Activated CD4-positive, alpha-beta T cell treated with anti-CD3 and anti-CD28 coated beads for 4 hours (primary cell): ENCODE data around the gene CREB5.
"Not testable (repeated sequence)": the region's sequence is repeated elsewhere in the genome, so short reads cannot be mapped to it uniquely, and the experiment has no call there.

Experiments used
- DNase-seq, 2 donors: peaks; one replicate each; pipeline ENCODE4 v3.0.0-alpha.2; 2020

CREB5 gene

DNA sequence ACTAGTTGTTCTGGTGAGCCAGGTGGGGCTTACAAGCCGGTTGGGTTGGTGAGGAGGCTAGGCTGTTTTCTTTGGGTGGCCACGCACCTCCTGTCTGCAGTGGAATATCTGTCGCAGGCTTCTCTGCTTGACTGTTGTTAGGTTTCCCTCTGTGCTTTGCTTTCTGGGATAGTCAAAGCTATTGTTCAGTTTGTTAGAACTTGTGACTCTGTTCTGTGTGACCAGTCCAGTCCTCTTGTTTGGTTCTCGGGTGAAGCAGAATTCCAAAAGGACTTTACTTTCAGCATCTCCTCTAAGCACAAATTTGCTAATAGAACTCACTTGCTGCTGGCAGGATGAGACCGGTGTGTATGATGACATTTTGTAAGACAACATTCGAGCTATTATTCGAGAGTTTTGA, 105.3 kb downstream of the CREB5 start:
- DNase-seq, result no peak

DNA sequence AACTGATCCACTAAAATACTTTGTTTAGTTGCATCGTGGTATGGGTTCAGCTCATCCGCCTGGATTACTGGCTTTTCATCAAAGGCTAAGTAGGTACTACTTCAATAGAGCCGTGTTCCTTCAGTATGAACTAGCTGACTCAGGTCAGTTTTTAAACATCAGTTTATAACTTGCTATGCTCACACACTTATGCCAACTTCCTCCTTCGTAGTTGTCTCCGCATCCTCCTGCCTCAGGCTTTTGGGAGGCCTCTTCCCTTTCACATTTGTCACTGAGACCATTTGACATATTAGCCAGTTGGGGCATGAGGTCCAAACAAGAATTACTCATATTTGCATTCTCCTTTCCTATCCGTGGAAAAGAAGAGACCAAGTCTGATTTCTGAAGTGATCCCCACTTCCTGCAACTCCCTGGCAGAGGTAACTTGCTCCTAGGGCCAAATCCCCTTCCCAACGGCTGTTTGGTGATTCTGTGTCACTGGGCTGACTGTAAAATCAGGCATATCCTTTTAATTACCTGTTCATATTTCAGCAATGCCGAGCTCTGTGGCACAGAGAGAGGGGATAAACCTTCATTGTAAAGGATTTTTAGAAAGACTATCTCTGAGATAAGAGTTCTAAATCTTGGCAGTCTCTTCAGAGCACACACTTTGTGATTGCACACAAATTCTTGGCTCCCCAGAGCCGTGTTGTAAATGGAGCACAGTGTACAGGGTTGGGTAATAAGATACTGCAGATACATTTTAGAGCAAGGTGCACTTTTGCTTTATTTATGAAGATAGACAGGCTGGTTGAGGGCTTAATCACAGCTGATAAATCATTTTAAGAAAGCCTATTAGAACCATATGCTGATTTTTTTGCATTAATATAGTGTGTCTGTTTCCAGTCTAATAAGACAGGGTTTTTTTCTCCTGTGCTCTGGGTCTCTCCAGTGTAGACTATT, 108.0 kb downstream of the CREB5 start:
- DNase-seq, result no peak

DNA sequence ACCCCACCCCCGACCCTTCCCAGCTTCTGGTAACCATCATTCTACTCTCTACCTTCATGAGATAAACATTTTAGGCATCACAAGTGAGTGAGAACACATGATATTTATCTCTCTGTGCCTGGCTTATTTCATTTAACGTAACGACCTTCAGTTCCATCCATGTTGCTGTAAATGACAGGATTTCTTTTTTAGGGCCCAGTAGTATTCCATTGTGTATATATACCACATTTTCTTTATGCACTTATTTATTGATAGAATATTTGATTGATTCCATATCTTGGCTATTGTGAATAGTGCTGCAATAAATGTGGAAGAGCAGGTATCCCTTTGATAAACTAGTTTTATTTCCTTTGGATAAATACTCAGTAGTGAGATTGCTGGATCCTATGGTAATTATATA, 112.7 kb downstream of the CREB5 start:
- DNase-seq, result no peak

DNA sequence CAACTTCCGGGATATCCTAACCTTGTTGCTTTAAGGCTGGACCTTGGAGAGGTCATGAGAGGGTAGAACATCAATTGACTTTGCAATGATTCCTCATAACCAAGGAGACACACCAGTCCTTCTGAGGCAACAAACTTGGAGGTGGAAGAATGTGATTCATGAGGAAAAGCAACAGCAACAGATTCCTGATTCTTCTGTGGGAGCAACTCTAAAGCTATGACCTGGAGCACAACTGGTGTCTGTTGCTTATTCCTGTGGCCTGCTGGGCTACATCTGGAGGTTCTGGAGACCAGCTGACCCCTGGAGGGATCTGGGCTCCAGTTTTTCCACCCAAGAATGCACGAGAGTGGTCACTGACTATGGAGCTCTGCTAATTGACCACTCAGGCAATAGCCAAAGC, 116.6 kb downstream of the CREB5 start:
- no peak for DNase-seq

DNA sequence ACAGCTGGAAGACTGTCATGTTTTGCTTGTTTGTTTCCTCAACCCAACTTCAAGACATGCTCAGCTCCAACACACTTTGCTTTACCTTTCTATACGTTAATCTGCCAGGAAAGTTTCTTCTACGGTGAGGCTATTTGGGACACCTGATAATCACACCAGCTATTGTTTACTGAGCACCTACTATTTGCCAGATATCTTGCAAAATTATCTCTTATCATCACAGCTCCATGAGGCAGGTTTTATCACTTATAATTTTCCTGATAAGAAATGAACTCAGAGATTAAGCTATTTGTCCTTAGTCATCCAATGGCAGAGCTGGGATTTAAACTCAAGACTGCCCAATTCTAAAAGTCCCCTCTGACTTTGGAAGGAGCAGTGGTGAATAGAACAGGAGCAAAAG, 117.4 kb downstream of the CREB5 start:
- DNase-seq, result no peak

DNA sequence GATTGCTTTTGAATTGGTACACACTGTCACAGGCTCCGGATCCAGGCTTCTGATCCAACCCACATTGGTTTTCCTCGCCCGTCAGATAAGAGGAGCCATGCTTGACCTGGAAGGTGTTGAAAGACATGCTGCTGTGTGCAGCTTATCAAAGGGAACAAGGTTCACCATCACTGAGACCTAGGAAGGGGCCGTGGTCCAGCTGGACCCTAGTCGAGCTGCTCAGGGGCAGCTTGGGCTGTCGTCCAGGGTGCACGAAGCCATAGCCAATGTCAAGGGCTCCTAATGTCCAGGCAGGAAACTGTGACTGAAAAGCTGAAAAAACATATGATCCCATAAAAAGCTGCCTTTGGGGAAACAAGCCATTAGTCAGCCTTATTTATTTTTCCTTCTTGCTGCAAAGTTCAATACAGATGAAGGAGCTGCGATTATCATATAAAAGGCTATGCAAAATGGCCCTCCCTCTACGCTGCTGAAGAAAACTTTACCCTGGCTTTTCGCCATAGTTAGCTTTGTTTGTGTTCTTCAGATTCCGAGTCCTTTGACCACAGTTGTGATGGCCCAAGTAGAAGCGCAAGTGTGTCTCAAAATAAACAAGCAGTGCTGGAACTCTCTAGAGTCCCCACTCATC, 118.0 kb downstream of the CREB5 start:
- DNase-seq, result no peak

DNA sequence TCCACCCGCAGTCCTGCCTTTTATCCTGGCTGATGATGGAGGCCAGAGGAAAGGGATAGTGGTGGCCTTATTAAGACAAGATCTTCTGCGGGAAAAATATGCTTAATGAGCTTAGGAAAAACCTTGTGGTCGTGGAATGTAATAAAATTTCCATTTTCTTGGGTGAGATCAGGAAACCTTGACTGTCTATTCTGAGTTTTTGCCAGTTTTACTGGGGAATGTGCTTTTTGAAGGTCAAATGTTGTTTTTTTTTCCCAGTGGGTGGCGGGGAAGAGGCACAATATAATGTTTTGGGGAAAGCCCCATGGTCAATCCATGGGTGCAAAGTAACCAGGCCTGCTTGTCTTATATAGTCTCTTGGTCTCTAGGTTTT, 118.5 kb downstream of the CREB5 start:
- no peak for DNase-seq

DNA sequence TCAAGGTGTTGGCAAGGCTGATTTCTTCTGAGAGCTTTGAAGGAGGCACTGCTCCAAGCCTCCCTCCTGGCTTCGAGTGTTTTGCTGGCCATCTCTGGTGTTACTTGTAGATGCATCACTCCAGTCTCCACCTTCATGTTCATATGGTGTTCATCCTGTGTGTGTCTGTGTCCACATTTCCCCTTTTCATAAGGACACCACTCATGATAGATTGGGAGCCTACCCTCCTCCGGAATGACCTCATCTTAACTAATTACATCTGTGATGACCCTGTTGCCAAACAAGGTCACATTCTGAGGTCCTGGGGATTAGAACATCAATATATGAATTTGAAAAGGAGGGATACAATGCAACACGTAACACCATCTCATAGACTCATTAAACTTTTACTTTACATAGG, 119.0 kb downstream of the CREB5 start:
- no peak for DNase-seq

DNA sequence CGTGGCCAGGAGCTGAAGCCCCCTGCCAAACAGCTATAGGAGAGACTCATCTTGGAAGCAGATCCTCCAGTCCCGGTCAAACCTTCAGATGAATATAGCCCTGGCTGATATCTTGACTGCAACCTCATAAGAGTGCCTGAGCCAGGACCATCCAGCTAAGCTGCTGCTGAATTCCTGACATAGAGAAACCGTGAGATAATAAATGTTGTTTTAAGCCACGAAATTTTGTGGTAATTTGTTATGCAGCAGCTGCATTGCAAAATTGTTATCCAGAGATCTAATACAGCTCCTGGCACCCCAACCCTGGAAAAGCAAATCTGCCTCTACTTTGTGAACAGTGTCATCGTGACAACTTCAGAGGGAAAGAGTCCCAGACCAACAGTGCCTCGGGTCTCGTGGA, 119.9 kb downstream of the CREB5 start:
- DNase-seq, result no peak

DNA sequence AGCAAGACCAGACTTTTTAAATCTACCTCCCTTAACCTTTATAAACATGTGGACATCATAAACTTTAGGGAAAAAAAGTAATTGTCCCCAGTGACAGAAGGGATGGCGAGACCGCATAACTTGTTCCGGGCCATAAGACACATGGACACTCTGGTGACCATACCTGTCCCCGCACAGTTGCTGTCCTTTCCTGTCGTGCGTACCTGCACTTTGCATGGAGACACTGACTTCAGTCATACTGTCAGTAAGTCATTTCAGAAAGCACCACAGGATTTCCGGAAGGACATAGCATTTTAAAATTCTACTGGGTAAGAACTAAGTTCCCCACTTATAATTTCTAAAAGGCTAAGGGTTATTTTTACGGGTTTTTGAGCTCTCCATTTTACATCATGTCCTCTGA, 120.9 kb downstream of the CREB5 start:
- no peak for DNase-seq

DNA sequence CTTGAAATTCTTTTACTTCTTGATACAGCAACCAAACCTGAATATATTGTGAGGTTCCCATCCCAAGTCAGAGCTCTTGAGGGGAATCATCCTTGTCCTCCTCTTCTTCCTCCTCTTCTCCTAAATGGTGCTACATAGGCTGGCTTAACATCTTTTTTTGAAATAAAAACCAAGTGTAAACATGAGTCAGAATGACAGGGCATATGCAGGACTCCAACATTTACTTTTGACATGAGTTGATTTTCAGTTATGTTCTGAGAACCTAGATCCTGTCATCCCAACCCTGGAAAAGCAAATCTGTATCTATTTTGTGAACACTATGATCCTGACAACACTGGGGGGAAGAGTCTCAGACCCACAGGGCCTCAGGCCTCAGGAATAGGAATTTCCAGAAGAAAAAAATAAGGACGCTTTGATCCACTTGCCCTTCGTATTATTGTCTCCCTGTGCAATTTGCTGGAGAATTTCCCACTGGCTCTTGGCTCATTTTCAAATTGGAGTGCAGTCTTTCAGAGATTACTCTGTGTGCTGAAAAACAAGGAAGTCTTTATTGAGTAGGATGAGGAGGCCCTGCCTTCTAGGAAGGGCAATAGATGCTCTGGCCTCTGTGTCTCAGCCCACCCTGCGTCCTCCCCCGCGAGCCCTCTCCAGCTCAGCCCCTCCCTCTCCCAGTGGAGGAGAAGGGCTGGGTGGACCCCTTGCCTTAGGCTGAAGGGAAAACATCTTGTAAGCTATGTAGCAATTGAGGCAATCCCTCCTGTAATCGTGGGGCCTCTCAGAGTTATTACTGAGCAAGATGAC, 121.6 kb downstream of the CREB5 start:
- no peak for DNase-seq

DNA sequence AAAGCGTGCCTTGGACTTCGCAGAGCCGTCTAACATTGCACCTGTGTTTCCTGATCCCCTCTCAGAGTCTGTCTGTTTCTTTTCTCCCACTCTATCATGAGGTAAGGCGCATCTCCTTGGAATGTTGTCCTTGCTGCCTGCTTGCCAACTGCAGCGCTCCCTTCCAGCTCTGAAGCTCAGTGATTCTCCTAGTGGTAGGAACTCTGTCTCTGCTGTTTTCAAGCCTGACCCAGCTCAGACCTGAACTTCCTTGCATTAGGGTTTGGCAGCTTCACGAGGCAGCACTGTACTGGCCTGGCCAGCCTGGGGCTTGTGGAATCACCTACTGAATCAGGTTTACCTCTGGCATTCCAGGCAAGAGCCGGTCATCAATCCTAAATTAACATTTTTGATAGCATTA, 123.9 kb downstream of the CREB5 start:
- no peak for DNase-seq

DNA sequence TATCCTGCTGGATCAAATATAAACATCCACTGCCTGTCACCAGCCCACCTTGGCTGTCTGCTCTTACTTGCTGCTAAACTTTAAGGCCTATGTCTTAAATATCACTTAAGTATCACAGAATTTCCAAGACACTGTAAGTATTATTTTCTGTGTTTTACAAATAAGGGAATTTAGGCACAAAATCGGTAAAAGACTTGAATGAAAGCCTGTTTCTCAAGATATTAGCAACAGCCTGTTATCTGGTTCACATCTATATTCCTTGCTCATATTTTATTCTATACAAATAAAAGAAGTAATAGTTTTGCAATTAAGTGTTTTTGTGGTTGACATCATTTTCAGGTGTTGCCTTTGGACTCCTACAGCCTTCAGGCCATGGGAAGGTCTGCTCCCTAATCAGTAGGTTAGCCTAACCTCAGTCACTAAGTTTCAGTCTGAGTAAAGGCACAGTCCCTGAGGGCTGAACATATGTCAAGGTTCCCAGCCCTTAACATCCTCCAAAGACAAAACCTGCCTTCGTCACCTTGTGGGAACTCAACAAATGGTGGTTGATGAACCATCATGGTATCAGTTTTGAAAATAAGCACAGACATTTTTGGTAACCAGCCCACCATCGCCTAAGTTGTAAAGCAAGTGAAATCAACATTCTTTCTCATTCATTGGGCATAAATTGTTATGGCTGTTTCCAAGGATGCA, 127.1 kb downstream of the CREB5 start:
- DNase-seq, result no peak

DNA sequence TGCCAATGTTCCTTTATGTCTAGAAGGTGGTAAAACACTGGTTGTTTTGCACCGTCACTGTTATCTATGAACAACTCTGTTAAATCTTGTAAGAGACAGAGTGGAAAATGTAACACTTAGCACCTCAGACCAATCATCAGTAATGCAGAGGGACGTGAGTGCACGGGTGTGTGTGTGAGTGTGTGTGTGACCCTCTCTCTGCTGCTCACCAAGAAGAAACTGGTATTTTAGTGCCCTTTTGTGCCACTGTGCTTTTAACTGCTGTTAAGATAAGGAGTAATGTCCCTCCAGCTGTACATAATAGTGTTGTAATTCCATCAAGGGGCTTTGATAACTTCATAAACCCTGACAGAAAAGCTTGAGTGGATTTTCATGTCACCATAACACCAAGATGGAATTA, 130.1 kb downstream of the CREB5 start:
- no peak for DNase-seq

DNA sequence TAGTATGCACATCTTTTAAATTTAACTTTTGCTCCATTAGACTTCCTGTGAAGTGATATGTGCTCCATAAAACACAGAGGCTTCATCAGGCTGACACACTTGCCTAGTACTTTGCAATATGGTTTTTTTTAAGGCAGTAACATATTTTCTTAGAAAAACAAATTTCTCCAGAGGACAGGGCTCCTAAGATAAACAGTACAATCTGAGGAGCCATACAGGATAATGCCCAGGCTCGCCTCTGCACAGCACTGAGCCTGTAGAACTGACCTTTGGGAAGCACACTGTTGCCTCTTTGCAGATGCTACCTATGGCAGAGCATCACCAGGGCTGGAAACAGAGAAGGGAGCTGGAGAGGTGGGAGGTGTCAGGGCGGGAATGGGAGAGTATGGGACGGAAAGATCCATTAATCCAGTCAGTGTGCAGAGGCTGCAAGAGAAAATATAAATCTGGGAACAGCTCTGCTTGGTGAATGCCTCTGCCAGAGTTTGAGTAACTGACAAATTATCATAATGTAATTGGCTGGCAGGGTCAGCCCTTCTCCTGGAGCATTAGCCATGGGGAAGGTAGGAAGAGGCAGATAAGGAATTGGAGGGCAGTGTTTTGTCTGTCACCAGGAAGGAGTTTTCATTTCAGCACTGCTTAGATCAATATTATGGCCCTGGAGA, 132.3 kb downstream of the CREB5 start:
- no peak for DNase-seq

DNA sequence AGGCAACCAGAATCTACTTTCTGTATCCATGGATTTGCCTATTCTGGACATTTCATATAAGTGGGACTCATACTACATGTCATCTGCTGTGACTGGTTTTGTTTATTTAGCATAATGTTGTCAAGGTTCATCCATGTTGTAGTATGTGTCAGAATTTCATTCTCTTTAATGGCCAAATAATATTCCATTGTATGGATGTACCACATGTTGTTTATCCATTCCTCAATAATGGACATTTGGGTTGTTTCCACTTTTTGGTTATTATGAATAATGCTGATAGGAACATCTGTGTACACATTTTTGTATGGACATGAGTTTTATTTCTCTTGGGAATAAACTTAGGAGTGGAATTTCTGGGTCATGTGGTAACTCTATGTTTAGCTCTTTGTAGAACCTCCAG, 133.7 kb downstream of the CREB5 start:
- DNase-seq, result no peak

DNA sequence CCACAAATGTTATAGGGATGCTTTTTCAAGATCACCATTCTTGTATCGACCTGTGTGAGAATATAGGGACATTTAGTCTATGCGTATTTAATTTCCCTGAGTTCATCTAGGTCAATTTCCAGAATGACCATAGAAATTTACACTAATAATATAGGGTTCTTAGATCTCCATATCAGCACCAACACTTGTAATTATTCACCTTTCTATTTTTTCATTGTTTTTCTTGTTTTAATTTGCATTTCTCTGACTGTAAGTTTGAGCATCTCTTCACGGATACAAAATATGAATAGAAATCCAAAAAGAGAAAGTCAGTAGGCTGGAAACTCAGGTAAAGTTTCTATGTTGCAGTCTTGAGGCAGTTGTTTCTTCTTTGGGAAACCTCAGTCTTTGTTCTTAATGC, 134.8 kb downstream of the CREB5 start:
- no peak for DNase-seq

DNA sequence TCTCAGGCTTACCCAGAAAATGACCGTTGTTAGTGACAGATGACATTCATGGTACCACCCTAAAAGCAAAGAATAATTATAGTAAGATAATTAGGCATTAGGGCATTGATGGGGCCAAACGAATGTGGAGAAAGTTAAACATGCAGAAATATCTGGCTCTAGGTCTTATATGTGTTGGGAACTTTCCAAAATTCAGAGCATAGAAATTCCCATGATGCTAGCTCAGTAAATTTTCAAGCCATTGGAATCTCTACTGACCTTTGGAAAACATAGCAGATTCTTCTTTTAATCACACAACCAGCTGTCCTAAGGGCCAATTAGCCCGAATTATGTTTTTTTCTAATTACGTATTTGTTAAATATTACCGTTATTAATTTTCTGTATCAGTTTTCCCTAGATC, 136.1 kb downstream of the CREB5 start:
- no peak for DNase-seq

DNA sequence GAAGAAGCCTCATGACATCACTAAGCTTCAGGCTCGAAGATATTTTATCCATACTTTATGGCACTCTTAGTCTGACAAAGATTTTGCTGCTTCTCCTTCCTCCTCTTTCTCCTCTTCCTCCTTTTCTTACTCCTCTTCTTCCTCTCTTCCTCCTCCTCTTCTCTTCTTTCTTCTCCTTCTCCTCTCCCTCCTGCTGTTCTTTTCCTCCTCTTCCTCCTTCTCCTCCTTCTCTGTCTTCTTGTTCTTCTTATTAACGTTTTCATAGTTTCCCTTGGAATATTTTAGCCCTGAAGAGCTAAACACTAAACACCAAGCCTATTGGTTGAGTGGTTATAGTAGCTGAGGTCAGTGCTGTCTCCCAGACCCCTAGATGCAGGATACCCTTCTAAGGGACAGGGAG, 137.7 kb downstream of the CREB5 start:
- no peak for DNase-seq

DNA sequence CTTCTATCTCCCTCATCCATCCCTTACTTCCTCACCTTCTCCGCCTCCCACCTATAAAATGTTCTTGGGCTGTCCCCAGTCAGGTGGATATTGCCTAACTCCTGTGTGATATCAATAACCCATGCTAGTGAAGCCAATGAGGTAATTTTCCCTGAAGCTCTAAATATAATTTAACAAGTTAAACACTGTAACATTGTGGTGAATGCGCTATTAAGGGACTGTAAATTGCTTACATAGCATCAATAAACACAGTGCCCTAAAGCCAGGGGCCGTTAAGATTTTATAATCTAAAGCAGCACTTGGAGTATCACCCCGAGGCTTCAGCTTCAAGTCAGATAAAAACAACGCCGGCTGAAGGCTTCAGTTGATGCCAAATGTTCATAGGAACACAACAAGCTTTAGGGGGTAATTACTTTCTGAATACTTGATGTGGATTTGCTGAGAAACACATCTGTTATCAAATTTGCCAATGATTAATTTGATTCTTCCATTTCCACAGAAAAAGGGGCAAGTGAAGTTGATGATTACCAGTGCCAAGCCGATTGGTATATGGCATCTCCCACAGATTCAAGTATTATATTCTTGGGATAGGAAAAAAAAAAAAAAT, 138.4 kb downstream of the CREB5 start:
- no peak for DNase-seq

DNA sequence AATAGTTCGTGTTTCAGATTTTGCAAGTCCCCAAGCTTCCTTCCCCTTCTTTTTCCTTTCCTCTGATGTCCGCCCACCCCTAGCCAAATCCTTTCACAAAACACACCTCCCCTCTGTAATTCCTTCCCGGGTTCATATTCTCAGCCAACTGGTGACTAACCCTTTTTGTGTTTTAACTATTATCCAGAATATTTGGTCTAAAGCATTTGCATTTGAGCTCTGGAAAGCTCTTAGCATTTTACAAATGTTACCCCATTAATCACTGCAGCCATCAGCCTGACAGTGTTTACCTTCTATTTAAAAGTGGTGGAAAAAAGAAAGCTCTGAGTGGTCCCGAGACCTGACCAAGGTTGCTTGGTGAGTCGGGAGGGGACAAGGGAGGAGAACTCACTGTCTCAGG, 139.0 kb downstream of the CREB5 start:
- no peak for DNase-seq

DNA sequence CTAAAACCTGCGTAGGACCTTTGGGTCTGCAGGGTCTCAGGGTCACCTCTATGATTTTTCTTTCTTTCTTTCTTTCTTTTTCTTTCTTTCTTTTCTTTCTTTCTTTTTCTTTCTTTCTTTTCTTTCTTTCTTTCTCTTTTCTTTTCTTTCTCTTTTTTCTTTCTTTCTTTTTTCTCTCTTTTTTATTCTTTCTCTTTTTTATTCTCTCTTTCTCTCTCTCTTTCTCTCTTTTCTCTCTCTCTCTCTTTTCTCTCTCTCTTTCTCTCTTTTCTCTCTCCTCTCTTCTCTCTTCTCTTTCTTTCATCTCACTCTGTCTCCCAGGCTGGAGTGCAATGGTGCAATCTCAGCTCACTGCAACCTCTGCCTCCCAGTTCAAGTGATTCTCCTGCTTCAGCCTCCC, 139.4 kb downstream of the CREB5 start:
- not testable (repeated sequence) for DNase-seq
